Heart left ventricle (tissue), 13 donors: ENCODE results near the gene KRTAP10-4.

ENCODE experiments used
- CTCF ChIP-seq, 12 donors: fragments of 200-600 bp; sonication (generic) in 4 of 12; IDR thresholded peaks; one replicate each; pipeline versions ENCODE4 v1.5.0 to v1.8.0; 2018 to 2022; ENCODE audit warnings: antibody characterized with exemption in 12 of 12, mild to moderate bottlenecking in 5 of 12
- POLR2A ChIP-seq, 2 donors: fragments of 450-650 bp; IDR thresholded peaks; one replicate each; pipeline ENCODE4 v1.6.1; 2017; ENCODE audit warnings: antibody characterized with exemption in 2 of 2, mild to moderate bottlenecking in 2 of 2, moderate library complexity in 2 of 2
- donor health status: ischemic (EF 13 %, LVEDD 7.1; RV severe dilation, severe dysfunction).
- donor health status: DM: no; HTN: yes; CAD: no.
- donor health status: DM: no; HTN: no; CAD: no.
- donor health status: ischemic (EF 25% LVEDD 6.9; RV normal size, moderate dysfunction).
- donor health status: ischemic (EF 25% LVEDD 5.7; RV mildly dilated, moderate dysfunction).
- donor health status: ischemic (EF 35%, LVEDD 5.7; RV mildly dilated, moderate dysfunction).
- donor health status: nonischemic (EF 11% LVEDD 7.7; RV severe dilation, severe dysfunction).
- donor health status: DM: yes; HTN: yes; CAD: no.
- donor health status: PGD.
- donor health status: ischemic (EF 29% LVEDD 5.4; RV normal size, mild dysfunction).
- donor health status: nonischemic (EF 23%, LVEDD 6.1; RV moderate dilation, normal function).

- no peak for TF ChIP-seq POLR2A (IDR thresholded peaks at IDR 0.05)
- no peak for TF ChIP-seq CTCF (IDR thresholded peaks at IDR 0.05)
Measured at GRCh38 chr21:44572959-44573583, 458 bp upstream of the KRTAP10-4 start.
